ENCODE data around the gene AMDHD1.

AMDHD1 gene

GRCh38 chr12:95963096-95963495, 20.0 kb downstream of the AMDHD1 start:
- no peaks in the 10 kb centered on the region for H3K4me1 ChIP-seq (ENCODE audit: control insufficient read depth, insufficient read depth, low read length)
- H3K36me3 ChIP-seq (ENCODE audit: control insufficient read depth in 2 of 2, insufficient read depth in 1 of 2, low read length in 2 of 2): no peaks in the 10 kb centered on the region
- H3K9me3 ChIP-seq (ENCODE audit: control insufficient read depth, insufficient read depth, low read depth, low read length): no peaks in the 10 kb centered on the region
- no peak overlapping the region for H3K4me3 ChIP-seq (ENCODE audit: low read depth, low read length)
- H3K27ac ChIP-seq (ENCODE audit: extremely low read depth, low read depth, low read length): no peak overlapping the region
- POLR2A ChIA-PET: no interaction called here
- TF ChIP-seq ZNF157 (tag by site-specific recombination; IDR thresholded peaks at IDR 0.05): no peak
- TF ChIP-seq ZNF785 (tag by site-specific recombination; IDR thresholded peaks at IDR 0.05): no peak
- peak; percentile 60 for TF ChIP-seq CTCF (tag by site-specific recombination; IDR thresholded peaks at IDR 0.05)
- TF ChIP-seq KLF10 (tag by site-specific recombination; IDR thresholded peaks at IDR 0.05): no peak
- TF ChIP-seq ZNF223 (tag by site-specific recombination; IDR thresholded peaks at IDR 0.05): no peak
- TF ChIP-seq ZNF664 (tag by site-specific recombination; IDR thresholded peaks at IDR 0.05): no peak
- TF ChIP-seq ZNF654 (tag by site-specific recombination; IDR thresholded peaks at IDR 0.05; ENCODE audit: low read depth): peak; percentile 52
- no peak for TF ChIP-seq ZNF600 (tag by site-specific recombination; IDR thresholded peaks at IDR 0.05)
- CTCF ChIA-PET: interaction anchor here (0.6 to 2.1 kb wide), 5 partner anchors 13 to 47 kb away, joined by 3 to 12 read pairs (median 3); no protein-coding TSS in a partner anchor

GRCh38 chr12:95966287-95966870, 23.2 kb downstream of the AMDHD1 start:
- no peak overlapping the region for H3K27ac ChIP-seq (ENCODE audit: extremely low read depth, low read depth, low read length)
- no peaks in the 10 kb centered on the region for H3K9me3 ChIP-seq (ENCODE audit: control insufficient read depth, insufficient read depth, low read depth, low read length)
- CTCF ChIA-PET: interaction anchor here (1.3 to 2.9 kb wide), 2 partner anchors 32 to 48 kb away, joined by 7 to 17 read pairs; no protein-coding TSS in a partner anchor
- H3K4me3 ChIP-seq (ENCODE audit: low read depth, low read length): no peak overlapping the region
- H3K36me3 ChIP-seq (ENCODE audit: control insufficient read depth in 2 of 2, insufficient read depth in 1 of 2, low read length in 2 of 2): no peaks in the 10 kb centered on the region
- POLR2A ChIA-PET: no interaction called here
- H3K4me1 ChIP-seq (ENCODE audit: control insufficient read depth, insufficient read depth, low read length): no peaks in the 10 kb centered on the region
- TF ChIP-seq SP2 (tag by site-specific recombination; IDR thresholded peaks at IDR 0.05): no peak
- TF ChIP-seq BCL6B (tag by site-specific recombination; IDR thresholded peaks at IDR 0.05): no peak
- TF ChIP-seq ZNF26 (tag by site-specific recombination; IDR thresholded peaks at IDR 0.05): no peak
- TF ChIP-seq ZNF596 (tag by site-specific recombination; IDR thresholded peaks at IDR 0.05): no peak
- no peak for TF ChIP-seq OVOL3 (tag by site-specific recombination; IDR thresholded peaks at IDR 0.05)
- TF ChIP-seq ZNF610 (tag by site-specific recombination; IDR thresholded peaks at IDR 0.05; ENCODE audit: borderline replicate concordance): no peak
- no peak for TF ChIP-seq ZNF529 (tag by site-specific recombination; IDR thresholded peaks at IDR 0.05; ENCODE audit: insufficient replicate concordance)
- no peak for TF ChIP-seq ZNF24 (tag by site-specific recombination; IDR thresholded peaks at IDR 0.05)
- TF ChIP-seq ZNF155 (tag by site-specific recombination; IDR thresholded peaks at IDR 0.05): no peak
- no peak for TF ChIP-seq TSHZ1 (tag by site-specific recombination; IDR thresholded peaks at IDR 0.05; ENCODE audit: borderline replicate concordance)
- TF ChIP-seq ZNF707 (tag by site-specific recombination; IDR thresholded peaks at IDR 0.05): no peak
- TF ChIP-seq ZBTB10 (tag by site-specific recombination; IDR thresholded peaks at IDR 0.05): no peak
- TF ChIP-seq ZNF37A (tag by site-specific recombination; IDR thresholded peaks at IDR 0.05): no peak
- TF ChIP-seq PRDM6 (tag by site-specific recombination; IDR thresholded peaks at IDR 0.05): no peak
- TF ChIP-seq ZNF664 (tag by site-specific recombination; IDR thresholded peaks at IDR 0.05): no peak

All from HEK293 (cell line).